PC-3 (cell line): Measurements from ENCODE around the gene RBFOX2. TPM values are rescaled to one million over a fixed set of nuclear protein-coding genes. Genes with fewer than 3 reads are reported as not detected.

ENCODE experiments used
- ATAC-seq: fragments of 200-7000 bp; cut with Tn5 transposase; 2 replicates; pipeline ENCODE4 v1.9.1; 2020; ENCODE audit warnings: mild to moderate bottlenecking, moderate library complexity
- BruUV-seq: library from RNA; stranded (reverse); fragments of 400-500 nt; replicated peaks from 2 replicates; lab custom pipeline; 2021; lab: Mats Ljungman, UMichigan
- CTCF ChIA-PET: fragments of 300-600 bp; sonication (Branson Sonifier 250); formaldehyde crosslinking; loops from one replicate; lab custom pipeline; 2022; ENCODE audit warnings: antibody characterized with exemption; lab: Charles Lee
- POLR2A ChIA-PET: fragments of 300-600 bp; sonication (Branson Sonifier 250); formaldehyde crosslinking; loops from one replicate; lab custom pipeline; 2022; ENCODE audit warnings: antibody characterized with exemption; ENCODE audit not compliant: unreplicated experiment; lab: Charles Lee
- DNase-seq: peaks from one replicate; pipeline ENCODE4 v3.0.0-alpha.2; 2015
- H2AFZ ChIP-seq: fragments of 300-600 bp; sonication (generic); 2 replicates; pipeline ENCODE4 v1.6.0; 2016; ENCODE audit warnings: antibody characterized with exemption, low read length
- H3F3A ChIP-seq: fragments of 300-600 bp; sonication (generic); one replicate; pipeline ENCODE4 v1.6.0; 2017; ENCODE audit warnings: antibody characterized with exemption, low read length, control low read depth, mild to moderate bottlenecking; ENCODE audit not compliant: unreplicated experiment
- H3K27ac ChIP-seq: fragments of 300-600 bp; sonication (generic); 2 replicates; pipeline ENCODE4 v1.5.1; 2016; ENCODE audit warnings: mild to moderate bottlenecking, low read length
- H3K27me3 ChIP-seq: fragments of 300-600 bp; sonication (generic); 2 replicates; pipeline ENCODE4 v1.6.1; 2016; ENCODE audit warnings: low read length, mixed read lengths
- H3K36me3 ChIP-seq: fragments of 300-600 bp; sonication (generic); 2 replicates; pipeline ENCODE4 v1.6.1; 2016; ENCODE audit warnings: low read depth, mixed run types, low read length, mixed read lengths
- H3K4me1 ChIP-seq: fragments of 300-600 bp; sonication (generic); 2 replicates; pipeline ENCODE4 v1.5.1; 2016; ENCODE audit warnings: low read length; ENCODE audit not compliant: insufficient read depth
- H3K4me2 ChIP-seq: fragments of 300-600 bp; sonication (generic); 2 replicates; pipeline ENCODE4 v1.6.0; 2016; ENCODE audit warnings: low read length
- H3K4me3 ChIP-seq: fragments of 300-600 bp; sonication (generic); 2 replicates; pipeline ENCODE4 v1.5.1; 2016; ENCODE audit warnings: mild to moderate bottlenecking, low read length, mixed read lengths
- H3K79me2 ChIP-seq: fragments of 300-600 bp; sonication (generic); 2 replicates; pipeline ENCODE4 v1.6.1; 2017; ENCODE audit warnings: low read length, mixed read lengths
- H3K9ac ChIP-seq: fragments of 300-600 bp; sonication (generic); 2 replicates; pipeline ENCODE4 v1.6.0; 2016; ENCODE audit warnings: mild to moderate bottlenecking, low read length
- H3K9me2 ChIP-seq: fragments of 300-600 bp; sonication (generic); replicated peaks from 2 replicates; pipeline ENCODE4 v1.6.1; 2016; ENCODE audit warnings: mixed run types, low read length, mixed read lengths
- H3K9me3 ChIP-seq: fragments of 300-600 bp; sonication (generic); 2 replicates; pipeline ENCODE4 v1.6.1; 2016; ENCODE audit warnings: low read length, mixed read lengths
- H4K20me1 ChIP-seq: fragments of 300-600 bp; sonication (generic); 2 replicates; pipeline ENCODE4 v1.6.1; 2016; ENCODE audit warnings: low read length, mixed read lengths
- EZH2 ChIP-seq: fragments of 300-600 bp; sonication (generic); IDR thresholded peaks from one replicate; pipeline ENCODE4 v1.6.1; 2017; ENCODE audit warnings: antibody characterized with exemption, mild to moderate bottlenecking, low read length; ENCODE audit not compliant: unreplicated experiment
- EZH2phosphoT487 ChIP-seq: fragments of 300-600 bp; sonication (generic); IDR thresholded peaks from 2 replicates; pipeline ENCODE4 v1.6.1; 2018; ENCODE audit warnings: mild to moderate bottlenecking, antibody characterized with exemption, low read length, borderline replicate concordance
- intact Hi-C: fragments of 100-400 bp; cut with micrococcal nuclease; formaldehyde crosslinking; loops from 2 replicates; pipeline ENCODE4 v1.9.0; 2023
- total RNA-seq: library from RNA; depleted of rRNA; stranded (reverse); fragments of >200 nt; gene quantifications from 2 replicates; pipeline ENCODE4 v1.2.3, GENCODE V29; 2014
- TF ChIP-seq, protein P1 (sequence below): fragments of 300-600 bp; sonication (generic); conservative IDR thresholded peaks from 2 replicates; pipeline ENCODE4 v1.5.1; 2017; ENCODE audit warnings: antibody characterized with exemption, low read depth, mild to moderate bottlenecking, low read length

The RBFOX2 gene
- total RNA-seq, 1 experiment from 2014 or later, result 75.1 TPM

DNA sequence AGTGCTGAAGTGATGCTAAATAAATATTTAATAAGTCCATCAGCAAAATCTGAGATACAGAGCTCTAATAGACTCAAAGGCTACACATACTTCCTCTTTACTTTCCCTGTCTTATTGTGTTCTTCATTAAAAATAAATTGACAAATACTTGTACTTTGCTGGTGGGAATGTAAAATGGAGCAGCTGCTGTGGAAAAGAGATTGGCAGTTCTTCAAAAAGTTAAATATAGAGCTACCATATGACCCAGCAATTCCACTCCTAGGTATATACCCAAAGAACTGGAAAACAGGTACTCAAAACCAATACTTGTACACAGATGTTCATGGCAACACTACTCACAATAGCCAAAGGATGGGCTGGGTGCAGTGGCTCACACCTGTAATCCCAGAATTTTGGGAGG, 76.0 kb downstream of the RBFOX2 start:
- Histone ChIP-seq H3F3A (peaks cover 4% of the 10 kb centered on the region), H3K36me3 (no peaks in the 10 kb centered on the region), H3K9me3 (no peaks in the 10 kb centered on the region), H3K27ac (no peak overlapping the region), H3K4me2 (no peak overlapping the region), H3K4me3 (no peak overlapping the region), H4K20me1 (no peaks in the 10 kb centered on the region), H3K4me1 (0 out of 2 replicates have a peak, but pooled peaks cover 3% of the 10 kb centered on the region), H3K9ac (no peak overlapping the region), H3K9me2 (no peaks in the 10 kb centered on the region), H3K27me3 (no peaks in the 10 kb centered on the region), H2AFZ (no peak overlapping the region), H3K79me2 (0 out of 2 replicates have a peak, but pooled peaks cover 8% of the 10 kb centered on the region)
- intact Hi-C loops, result no loop called here
- CTCF ChIA-PET, result interaction anchor here (0.6 kb wide), 1 partner anchor 60 kb away, joined by 3 read pairs; no protein-coding TSS in a partner anchor
- no TSS peak for BruUV-seq
- ATAC-seq (no peak), DNase-seq (no peak)
- TF ChIP-seq, protein P1, sequence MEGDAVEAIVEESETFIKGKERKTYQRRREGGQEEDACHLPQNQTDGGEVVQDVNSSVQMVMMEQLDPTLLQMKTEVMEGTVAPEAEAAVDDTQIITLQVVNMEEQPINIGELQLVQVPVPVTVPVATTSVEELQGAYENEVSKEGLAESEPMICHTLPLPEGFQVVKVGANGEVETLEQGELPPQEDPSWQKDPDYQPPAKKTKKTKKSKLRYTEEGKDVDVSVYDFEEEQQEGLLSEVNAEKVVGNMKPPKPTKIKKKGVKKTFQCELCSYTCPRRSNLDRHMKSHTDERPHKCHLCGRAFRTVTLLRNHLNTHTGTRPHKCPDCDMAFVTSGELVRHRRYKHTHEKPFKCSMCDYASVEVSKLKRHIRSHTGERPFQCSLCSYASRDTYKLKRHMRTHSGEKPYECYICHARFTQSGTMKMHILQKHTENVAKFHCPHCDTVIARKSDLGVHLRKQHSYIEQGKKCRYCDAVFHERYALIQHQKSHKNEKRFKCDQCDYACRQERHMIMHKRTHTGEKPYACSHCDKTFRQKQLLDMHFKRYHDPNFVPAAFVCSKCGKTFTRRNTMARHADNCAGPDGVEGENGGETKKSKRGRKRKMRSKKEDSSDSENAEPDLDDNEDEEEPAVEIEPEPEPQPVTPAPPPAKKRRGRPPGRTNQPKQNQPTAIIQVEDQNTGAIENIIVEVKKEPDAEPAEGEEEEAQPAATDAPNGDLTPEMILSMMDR, result no peak
- TF ChIP-seq EZH2 (no peak), EZH2phosphoT487 (no peak)
- POLR2A ChIA-PET, result no interaction called here

DNA sequence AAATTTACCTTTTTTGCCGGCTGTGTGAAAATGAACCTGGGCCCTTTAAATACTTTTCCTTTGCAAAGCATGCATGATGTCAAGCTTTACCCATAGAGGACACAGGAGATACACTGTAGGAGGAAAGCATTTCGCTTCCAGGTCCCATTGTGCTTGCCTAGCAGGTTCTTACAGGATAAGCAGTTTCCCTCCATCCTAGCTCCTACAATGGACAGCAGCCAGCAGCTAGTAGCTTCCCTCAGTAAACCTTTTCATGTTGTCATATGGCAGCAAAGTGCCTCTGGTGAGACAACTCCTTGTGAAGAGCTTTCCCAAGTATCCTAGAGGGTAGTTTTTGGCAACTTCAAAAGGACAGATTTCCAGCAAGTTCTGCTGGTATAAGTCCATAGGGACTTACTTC, 78.4 kb downstream of the RBFOX2 start:
- ATAC-seq, result no peak
- no peak for DNase-seq
- Histone ChIP-seq H3K9ac (no peak overlapping the region), H3K9me3 (no peaks in the 10 kb centered on the region), H3K4me1 (0 out of 2 replicates have a peak, but pooled peaks cover 3% of the 10 kb centered on the region), H2AFZ (no peak overlapping the region), H3K27ac (no peak overlapping the region), H3K4me2 (no peak overlapping the region), H3K9me2 (no peaks in the 10 kb centered on the region), H3K27me3 (no peaks in the 10 kb centered on the region), H3K79me2 (peaks cover 26% of the 10 kb centered on the region), H3K4me3 (no peak overlapping the region), H4K20me1 (no peaks in the 10 kb centered on the region), H3F3A (peaks cover 4% of the 10 kb centered on the region), H3K36me3 (no peaks in the 10 kb centered on the region)
- CTCF ChIA-PET, result no interaction called here
- no peak for TF ChIP-seq EZH2
- TF ChIP-seq EZH2phosphoT487, result no peak
- TF ChIP-seq, protein P1, result no peak
- POLR2A ChIA-PET, result interaction anchor here (0.7 kb wide), 1 partner anchor 76 kb away, joined by 3 read pairs; no protein-coding TSS in a partner anchor
- no TSS peak for BruUV-seq
- intact Hi-C loops, result no loop called here

DNA sequence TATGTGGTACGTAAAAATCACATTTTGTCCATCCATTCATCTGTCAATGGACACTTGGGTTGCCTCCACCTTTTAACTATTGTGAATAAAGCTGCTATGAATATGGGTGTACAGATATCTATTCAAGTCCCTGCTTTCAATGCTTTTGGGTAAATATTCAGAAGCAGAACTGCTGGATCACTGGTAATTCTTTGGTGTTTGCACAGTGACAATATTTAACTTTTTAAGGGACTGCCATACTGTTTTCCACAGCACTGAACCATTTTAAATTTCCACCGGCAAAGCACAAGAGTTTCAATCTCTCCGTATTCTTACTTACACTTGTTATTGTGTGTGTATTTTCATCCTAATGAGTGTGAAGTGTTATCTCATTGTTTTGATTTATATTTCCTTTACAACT, 79.4 kb downstream of the RBFOX2 start:
- no peaks in the 10 kb centered on the region for H3K27me3 ChIP-seq
- no peak overlapping the region for H3K4me2 ChIP-seq
- ChIA-PET POLR2A (no interaction called here), CTCF (no interaction called here)
- H3K4me1 ChIP-seq, result 0 out of 2 replicates have a peak, but pooled peaks cover 3% of the 10 kb centered on the region
- H3K9me3 ChIP-seq, result no peaks in the 10 kb centered on the region
- no peak overlapping the region for H3K9ac ChIP-seq
- intact Hi-C loops, result no loop called here
- no peak overlapping the region for H2AFZ ChIP-seq
- peaks cover 4% of the 10 kb centered on the region for H3F3A ChIP-seq
- TF ChIP-seq, protein P1, result no peak
- TF ChIP-seq EZH2, result no peak
- no peak for TF ChIP-seq EZH2phosphoT487
- peaks cover 24% of the 10 kb centered on the region for H3K79me2 ChIP-seq
- no peak overlapping the region for H3K4me3 ChIP-seq
- no peaks in the 10 kb centered on the region for H4K20me1 ChIP-seq
- no peaks in the 10 kb centered on the region for H3K9me2 ChIP-seq
- no TSS peak for BruUV-seq
- DNase-seq (no peak), ATAC-seq (no peak)
- H3K36me3 ChIP-seq, result no peaks in the 10 kb centered on the region
- H3K27ac ChIP-seq, result no peak overlapping the region
